Measurements from ENCODE around the gene TASOR2. TPM values are rescaled to one million over a fixed set of nuclear protein-coding genes. Genes with fewer than 3 reads are reported as not detected.

Gene TASOR2
- total RNA-seq, 1 experiment from 2014 or later: 80.3 TPM

GRCh38 chr10:5709865-5710264 lies 25.2 kb downstream of the TASOR2 start:
- Histone ChIP-seq H3K27ac (ENCODE audit: low read depth, low read length) (no peak overlapping the region), H2AFZ (ENCODE audit: low read depth, low read length, poor library complexity, severe bottlenecking) (no peak overlapping the region), H3K36me3 (ENCODE audit: control insufficient read depth in 1 of 2, insufficient read depth in 2 of 2, low read length in 2 of 2) (no peaks in the 10 kb centered on the region), H3K79me2 (ENCODE audit: insufficient read depth, low read length) (peaks cover 98% of the 10 kb centered on the region), H3K9ac (ENCODE audit: low read length) (no peak overlapping the region), H3K4me2 (ENCODE audit: low read length) (no peak overlapping the region), H4K20me1 (ENCODE audit: insufficient read depth) (no peaks in the 10 kb centered on the region; the same call in 1 of the 2 replicates), H3K9me3 (ENCODE audit: control insufficient read depth in 1 of 2, insufficient read depth in 1 of 2, low read depth in 1 of 2, low read length in 2 of 2) (no peaks in the 10 kb centered on the region), H3K9me2 (ENCODE audit: insufficient read depth) (no peaks in the 10 kb centered on the region), H3K4me3 (replicated peaks in 1 of 2; ENCODE audit: low read depth in 1 of 2, low read length in 2 of 2) (no peak overlapping the region), H3K4me1 (ENCODE audit: control insufficient read depth in 1 of 2, insufficient read depth in 2 of 2, low read length in 2 of 2) (no peaks in the 10 kb centered on the region), H3K27me3 (ENCODE audit: insufficient read depth, low read length) (no peaks in the 10 kb centered on the region)
- BruUV-seq (replicated peaks): no TSS peak
- ATAC-seq: no peak
- ChIA-PET RAD21 (ENCODE audit: low non-redundant PET in 1 of 2, low total read pairs in 2 of 2, uncharacterized antibody in 2 of 2, unreplicated experiment in 2 of 2) (no interaction called here), POLR2A (no interaction called here), CTCF (no interaction called here)
- no peak for TF ChIP-seq POLR2AphosphoS5 (IDR thresholded peaks at IDR 0.05; ENCODE audit: low read depth, low read length)
- TF ChIP-seq, protein P1, sequence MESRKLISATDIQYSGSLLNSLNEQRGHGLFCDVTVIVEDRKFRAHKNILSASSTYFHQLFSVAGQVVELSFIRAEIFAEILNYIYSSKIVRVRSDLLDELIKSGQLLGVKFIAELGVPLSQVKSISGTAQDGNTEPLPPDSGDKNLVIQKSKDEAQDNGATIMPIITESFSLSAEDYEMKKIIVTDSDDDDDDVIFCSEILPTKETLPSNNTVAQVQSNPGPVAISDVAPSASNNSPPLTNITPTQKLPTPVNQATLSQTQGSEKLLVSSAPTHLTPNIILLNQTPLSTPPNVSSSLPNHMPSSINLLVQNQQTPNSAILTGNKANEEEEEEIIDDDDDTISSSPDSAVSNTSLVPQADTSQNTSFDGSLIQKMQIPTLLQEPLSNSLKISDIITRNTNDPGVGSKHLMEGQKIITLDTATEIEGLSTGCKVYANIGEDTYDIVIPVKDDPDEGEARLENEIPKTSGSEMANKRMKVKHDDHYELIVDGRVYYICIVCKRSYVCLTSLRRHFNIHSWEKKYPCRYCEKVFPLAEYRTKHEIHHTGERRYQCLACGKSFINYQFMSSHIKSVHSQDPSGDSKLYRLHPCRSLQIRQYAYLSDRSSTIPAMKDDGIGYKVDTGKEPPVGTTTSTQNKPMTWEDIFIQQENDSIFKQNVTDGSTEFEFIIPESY (IDR thresholded peaks at IDR 0.05; ENCODE audit: extremely low read depth, insufficient replicate concordance, low read length): no peak
- no peak for TF ChIP-seq SIN3A (IDR thresholded peaks at IDR 0.05; ENCODE audit: low read depth)
- TF ChIP-seq SP1 (IDR thresholded peaks at IDR 0.05; ENCODE audit: low read depth): no peak
- no peak for TF ChIP-seq RAD21 (IDR thresholded peaks at IDR 0.05; ENCODE audit: low read depth)
- TF ChIP-seq CEBPB (IDR thresholded peaks at IDR 0.05; ENCODE audit: low read depth): no peak
- no peak for TF ChIP-seq SRF (IDR thresholded peaks at IDR 0.05; ENCODE audit: low read depth)
- no peak for TF ChIP-seq JUND (IDR thresholded peaks at IDR 0.05)
- TF ChIP-seq POLR2A (IDR thresholded peaks at IDR 0.05; ENCODE audit: borderline replicate concordance, extremely low read depth, insufficient read depth, insufficient read length): no peak
- no peak for TF ChIP-seq EZH2phosphoT487 (IDR thresholded peaks at IDR 0.05; ENCODE audit: borderline replicate concordance)
- no peak for TF ChIP-seq ELF1 (IDR thresholded peaks at IDR 0.05; ENCODE audit: borderline replicate concordance, low read depth)
- no peak for TF ChIP-seq ZNF274 (IDR thresholded peaks at IDR 0.05; ENCODE audit: low read depth, low read length)
- no peak for TF ChIP-seq FOSL1 (IDR thresholded peaks at IDR 0.05; ENCODE audit: low read depth)
- TF ChIP-seq TCF7L2 (IDR thresholded peaks at IDR 0.05; ENCODE audit: borderline replicate concordance, extremely low read depth, insufficient read depth, insufficient read length): no peak
- no peak for TF ChIP-seq YY1 (IDR thresholded peaks at IDR 0.05; ENCODE audit: extremely low read depth, insufficient replicate concordance, low read depth, low read length)
- no peak for TF ChIP-seq CBX3 (IDR thresholded peaks at IDR 0.05; ENCODE audit: low read depth)
- TF ChIP-seq ATF3 (IDR thresholded peaks at IDR 0.05): no peak
- TF ChIP-seq, protein P2, sequence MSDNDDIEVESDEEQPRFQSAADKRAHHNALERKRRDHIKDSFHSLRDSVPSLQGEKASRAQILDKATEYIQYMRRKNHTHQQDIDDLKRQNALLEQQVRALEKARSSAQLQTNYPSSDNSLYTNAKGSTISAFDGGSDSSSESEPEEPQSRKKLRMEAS (IDR thresholded peaks at IDR 0.05): no peak
- DNase-seq (ENCODE audit: low read depth, low spot score): no peak
- intact Hi-C loops (cut with micrococcal nuclease): no loop called here

Measured in HCT116 (cell line).